Measurements from ENCODE around the gene CCNG1.
"Not testable (repeated sequence)": the region's sequence is repeated elsewhere in the genome, so short reads cannot be mapped to it uniquely, and the experiment has no call there.

CCNG1 gene

DNA sequence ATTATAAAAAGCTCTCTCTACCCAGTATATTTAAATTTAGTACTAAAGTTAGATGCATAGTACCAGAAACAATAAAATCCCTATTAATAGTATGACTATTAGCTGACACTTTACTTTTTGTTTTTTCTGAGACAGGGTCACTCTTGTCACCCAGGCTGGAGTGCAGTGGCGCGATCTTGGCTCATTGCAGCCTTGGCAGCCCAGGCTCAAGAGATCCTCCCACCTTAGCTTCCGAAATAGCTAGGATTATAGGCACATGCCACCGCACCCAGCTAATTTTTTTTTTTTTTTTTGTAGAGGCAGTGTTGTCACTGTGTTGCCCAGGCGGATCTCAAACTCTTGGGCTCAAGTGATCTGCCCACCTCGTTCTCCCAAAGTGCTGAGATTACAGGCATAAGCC is 8.0 kb downstream of the CCNG1 start:
- peaks cover 80% of the 10 kb centered on the region for H3K36me3 ChIP-seq (ENCODE audit: insufficient read depth, insufficient read length, low read length)
- TF ChIP-seq SUZ12 (IDR thresholded peaks at IDR 0.05; ENCODE audit: extremely low read depth, insufficient read depth, insufficient read length) (no peak), ZNF274 (IDR thresholded peaks at IDR 0.05; ENCODE audit: low read depth, low read length) (no peak)
- no peak overlapping the region for H3K4me3 ChIP-seq (ENCODE audit: insufficient read length, low read depth)
- no peaks in the 10 kb centered on the region for H3K9me3 ChIP-seq (ENCODE audit: insufficient read depth, low read length)
- DNase-seq (ENCODE audit: low read depth, low spot score): no peak
- H3K4me1 ChIP-seq (ENCODE audit: insufficient read depth, insufficient read length): no peaks in the 10 kb centered on the region
- no peak overlapping the region for H3K9ac ChIP-seq (ENCODE audit: insufficient read length, low read depth)
- H3K27me3 ChIP-seq (ENCODE audit: insufficient read depth, insufficient read length): peaks cover 2% of the 10 kb centered on the region

DNA sequence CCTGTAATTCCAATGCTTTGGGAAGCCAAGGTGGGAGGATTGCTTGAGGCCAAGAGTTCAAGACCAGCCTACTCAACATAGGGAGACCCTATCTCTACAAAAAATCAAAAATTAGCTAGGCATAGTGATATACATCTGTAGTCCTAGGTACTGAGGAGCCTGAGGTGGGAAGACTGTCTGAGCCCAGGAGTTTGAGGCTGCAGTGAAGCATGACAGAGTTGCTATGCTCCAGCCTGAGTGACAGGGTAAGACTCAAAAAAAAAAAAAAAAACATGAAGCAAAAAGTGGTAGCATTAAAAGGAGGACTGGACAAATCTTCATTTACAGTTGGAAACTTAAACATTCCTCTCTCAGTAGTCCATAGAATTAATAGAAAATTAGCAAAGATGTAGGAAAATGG is 9.8 kb downstream of the CCNG1 start:
- no peaks in the 10 kb centered on the region for H3K4me1 ChIP-seq (ENCODE audit: insufficient read depth, insufficient read length)
- H3K36me3 ChIP-seq (ENCODE audit: insufficient read depth, insufficient read length, low read length): peaks cover 67% of the 10 kb centered on the region
- H3K9me3 ChIP-seq (ENCODE audit: insufficient read depth, low read length): no peaks in the 10 kb centered on the region
- TF ChIP-seq ZNF274 (IDR thresholded peaks at IDR 0.05; ENCODE audit: low read depth, low read length) (no peak), SUZ12 (IDR thresholded peaks at IDR 0.05; ENCODE audit: extremely low read depth, insufficient read depth, insufficient read length) (no peak), YY1 (IDR thresholded peaks at IDR 0.05; ENCODE audit: insufficient read depth, insufficient read length) (no peak)
- DNase-seq (ENCODE audit: low read depth, low spot score): no peak
- H3K9ac ChIP-seq (ENCODE audit: insufficient read length, low read depth): no peak overlapping the region
- no peaks in the 10 kb centered on the region for H3K27me3 ChIP-seq (ENCODE audit: insufficient read depth, insufficient read length)
- no peak overlapping the region for H3K4me3 ChIP-seq (ENCODE audit: insufficient read length, low read depth)

DNA sequence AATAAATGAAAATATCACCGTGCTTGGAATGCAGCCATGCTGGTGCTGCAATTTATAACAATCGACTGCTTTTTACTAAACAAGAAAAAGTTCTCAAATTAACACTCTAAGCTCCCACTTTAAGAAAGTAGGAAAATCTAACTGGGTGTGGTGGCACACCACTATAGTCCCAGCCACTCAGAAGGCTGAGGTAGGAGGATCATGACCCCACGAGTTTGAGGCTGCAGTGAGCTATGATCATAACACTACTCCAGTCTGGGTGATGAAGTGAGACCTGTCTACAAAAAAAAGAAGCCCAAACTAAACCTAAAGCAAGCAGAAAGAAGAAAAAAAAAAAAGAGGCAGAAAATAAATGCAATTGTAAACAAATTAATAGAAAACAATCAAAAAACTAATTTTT is 10.5 kb downstream of the CCNG1 start:
- Histone ChIP-seq H3K9ac (ENCODE audit: insufficient read length, low read depth) (no peak overlapping the region), H3K9me3 (ENCODE audit: insufficient read depth, low read length) (no peaks in the 10 kb centered on the region), H3K36me3 (ENCODE audit: insufficient read depth, insufficient read length, low read length) (peaks cover 61% of the 10 kb centered on the region), H3K4me1 (ENCODE audit: insufficient read depth, insufficient read length) (no peaks in the 10 kb centered on the region), H3K27me3 (ENCODE audit: insufficient read depth, insufficient read length) (no peaks in the 10 kb centered on the region), H3K4me3 (ENCODE audit: insufficient read length, low read depth) (no peak overlapping the region)
- no peak for DNase-seq (ENCODE audit: low read depth, low spot score)
- TF ChIP-seq SUZ12 (IDR thresholded peaks at IDR 0.05; ENCODE audit: extremely low read depth, insufficient read depth, insufficient read length): no peak
- TF ChIP-seq ZNF274 (IDR thresholded peaks at IDR 0.05; ENCODE audit: low read depth, low read length): no peak
- TF ChIP-seq YY1 (IDR thresholded peaks at IDR 0.05; ENCODE audit: insufficient read depth, insufficient read length): no peak

DNA sequence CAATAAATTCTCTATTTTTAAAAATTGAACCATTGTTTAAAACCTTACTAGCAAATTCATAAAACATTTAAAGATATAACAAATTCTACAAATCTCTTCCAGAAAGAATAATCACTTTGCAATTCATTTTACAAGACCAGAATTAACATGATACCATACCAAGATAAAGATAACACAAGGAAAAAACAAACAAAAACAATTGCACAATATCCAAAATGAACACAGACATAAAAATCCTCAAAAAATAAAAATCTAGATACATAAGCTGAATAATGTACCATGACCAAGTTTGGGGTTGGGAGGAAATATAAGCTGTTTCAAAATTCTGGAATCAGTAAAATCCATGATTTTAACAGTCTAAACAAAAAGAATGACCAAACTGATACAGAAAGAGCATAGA is 11.1 kb downstream of the CCNG1 start:
- Histone ChIP-seq H3K4me1 (ENCODE audit: insufficient read depth, insufficient read length) (no peaks in the 10 kb centered on the region), H3K9ac (ENCODE audit: insufficient read length, low read depth) (no peak overlapping the region), H3K4me3 (ENCODE audit: insufficient read length, low read depth) (no peak overlapping the region), H3K27me3 (ENCODE audit: insufficient read depth, insufficient read length) (no peaks in the 10 kb centered on the region), H3K9me3 (ENCODE audit: insufficient read depth, low read length) (no peaks in the 10 kb centered on the region), H3K36me3 (ENCODE audit: insufficient read depth, insufficient read length, low read length) (peaks cover 56% of the 10 kb centered on the region)
- DNase-seq (ENCODE audit: low read depth, low spot score): no peak
- TF ChIP-seq ZNF274 (IDR thresholded peaks at IDR 0.05; ENCODE audit: low read depth, low read length) (no peak), SUZ12 (IDR thresholded peaks at IDR 0.05; ENCODE audit: extremely low read depth, insufficient read depth, insufficient read length) (no peak), YY1 (IDR thresholded peaks at IDR 0.05; ENCODE audit: insufficient read depth, insufficient read length) (no peak)

DNA sequence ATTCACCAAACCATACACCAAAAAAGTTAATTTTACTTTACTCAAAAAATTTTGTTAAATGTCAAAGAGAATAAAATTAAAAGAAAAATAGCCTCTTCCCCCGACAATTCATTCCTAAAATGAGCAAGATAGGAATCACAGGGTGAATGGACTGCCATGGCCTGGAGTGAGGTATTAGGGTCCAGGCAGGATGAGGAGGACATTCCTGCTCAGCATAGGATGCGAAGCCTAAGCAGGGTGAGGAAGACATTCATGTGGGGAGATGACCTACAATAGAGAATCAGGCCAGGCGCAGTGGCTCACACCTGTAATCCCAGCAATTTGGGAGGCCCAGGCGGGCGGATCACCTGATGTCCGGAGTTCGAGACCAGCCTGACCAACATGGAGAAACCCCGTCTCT is 14.1 kb downstream of the CCNG1 start:
- H3K9ac ChIP-seq (ENCODE audit: insufficient read length, low read depth): no peak overlapping the region
- DNase-seq (ENCODE audit: low read depth, low spot score): no peak
- H3K36me3 ChIP-seq (ENCODE audit: insufficient read depth, insufficient read length, low read length): peaks cover 52% of the 10 kb centered on the region
- TF ChIP-seq SUZ12 (IDR thresholded peaks at IDR 0.05; ENCODE audit: extremely low read depth, insufficient read depth, insufficient read length) (no peak), ZNF274 (IDR thresholded peaks at IDR 0.05; ENCODE audit: low read depth, low read length) (no peak), YY1 (IDR thresholded peaks at IDR 0.05; ENCODE audit: insufficient read depth, insufficient read length) (no peak)
- no peaks in the 10 kb centered on the region for H3K27me3 ChIP-seq (ENCODE audit: insufficient read depth, insufficient read length)
- no peaks in the 10 kb centered on the region for H3K9me3 ChIP-seq (ENCODE audit: insufficient read depth, low read length)
- H3K4me1 ChIP-seq (ENCODE audit: insufficient read depth, insufficient read length): no peaks in the 10 kb centered on the region
- no peak overlapping the region for H3K4me3 ChIP-seq (ENCODE audit: insufficient read length, low read depth)

DNA sequence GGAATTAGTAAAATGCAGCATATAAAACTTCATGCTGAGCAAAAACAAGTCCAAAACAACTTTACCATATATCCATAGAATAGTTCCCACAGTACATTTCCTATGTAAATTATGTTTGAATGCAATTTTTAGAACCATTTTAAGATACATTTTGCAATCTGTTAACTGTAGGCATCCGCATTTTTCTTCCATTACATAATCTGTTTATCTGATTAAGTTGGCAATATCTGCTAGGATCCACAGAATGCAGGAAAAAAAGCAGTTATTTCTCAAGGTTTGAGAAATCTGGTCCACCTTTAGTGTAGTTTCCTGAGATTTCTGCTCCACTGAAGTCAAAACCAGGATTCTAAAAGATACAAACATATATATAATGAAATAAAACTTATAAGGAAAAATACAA is 16.3 kb downstream of the CCNG1 start:
- no peaks in the 10 kb centered on the region for H3K9me3 ChIP-seq (ENCODE audit: insufficient read depth, low read length)
- TF ChIP-seq YY1 (IDR thresholded peaks at IDR 0.05; ENCODE audit: insufficient read depth, insufficient read length) (no peak), SUZ12 (IDR thresholded peaks at IDR 0.05; ENCODE audit: extremely low read depth, insufficient read depth, insufficient read length) (no peak), ZNF274 (IDR thresholded peaks at IDR 0.05; ENCODE audit: low read depth, low read length) (no peak)
- no peaks in the 10 kb centered on the region for H3K4me1 ChIP-seq (ENCODE audit: insufficient read depth, insufficient read length)
- no peak overlapping the region for H3K9ac ChIP-seq (ENCODE audit: insufficient read length, low read depth)
- H3K4me3 ChIP-seq (ENCODE audit: insufficient read length, low read depth): no peak overlapping the region
- H3K27me3 ChIP-seq (ENCODE audit: insufficient read depth, insufficient read length): no peaks in the 10 kb centered on the region
- no peak for DNase-seq (ENCODE audit: low read depth, low spot score)
- peaks cover 36% of the 10 kb centered on the region for H3K36me3 ChIP-seq (ENCODE audit: insufficient read depth, insufficient read length, low read length)

DNA sequence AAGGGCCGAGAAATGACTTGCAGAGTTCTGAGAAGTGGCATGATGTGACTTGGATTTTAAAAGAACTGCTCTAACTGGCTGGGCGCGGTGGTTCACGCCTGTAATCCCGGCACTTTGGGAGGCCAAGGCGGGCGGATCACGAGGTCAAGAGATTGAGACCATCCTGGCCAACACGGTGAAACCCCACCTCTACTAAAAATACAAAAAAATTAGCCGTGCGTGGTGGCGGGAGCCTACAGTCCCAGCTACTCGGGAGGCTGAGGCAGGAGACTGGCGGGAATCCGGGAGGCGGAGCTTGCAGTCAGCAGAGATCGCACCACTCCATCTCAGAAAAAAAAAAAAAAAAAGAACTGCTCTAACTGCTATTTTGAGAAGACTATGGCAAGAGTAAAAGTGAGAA is 18.0 kb downstream of the CCNG1 start:
- H3K27me3 ChIP-seq (ENCODE audit: insufficient read depth, insufficient read length); H3K4me3 ChIP-seq (ENCODE audit: insufficient read length, low read depth); H3K9me3 ChIP-seq (ENCODE audit: insufficient read depth, low read length); H3K9ac ChIP-seq (ENCODE audit: insufficient read length, low read depth); H3K4me1 ChIP-seq (ENCODE audit: insufficient read depth, insufficient read length); DNase-seq (ENCODE audit: low read depth, low spot score): not testable (repeated sequence)
- H3K36me3 ChIP-seq (ENCODE audit: insufficient read depth, insufficient read length, low read length): peaks cover 32% of the 10 kb centered on the region

DNA sequence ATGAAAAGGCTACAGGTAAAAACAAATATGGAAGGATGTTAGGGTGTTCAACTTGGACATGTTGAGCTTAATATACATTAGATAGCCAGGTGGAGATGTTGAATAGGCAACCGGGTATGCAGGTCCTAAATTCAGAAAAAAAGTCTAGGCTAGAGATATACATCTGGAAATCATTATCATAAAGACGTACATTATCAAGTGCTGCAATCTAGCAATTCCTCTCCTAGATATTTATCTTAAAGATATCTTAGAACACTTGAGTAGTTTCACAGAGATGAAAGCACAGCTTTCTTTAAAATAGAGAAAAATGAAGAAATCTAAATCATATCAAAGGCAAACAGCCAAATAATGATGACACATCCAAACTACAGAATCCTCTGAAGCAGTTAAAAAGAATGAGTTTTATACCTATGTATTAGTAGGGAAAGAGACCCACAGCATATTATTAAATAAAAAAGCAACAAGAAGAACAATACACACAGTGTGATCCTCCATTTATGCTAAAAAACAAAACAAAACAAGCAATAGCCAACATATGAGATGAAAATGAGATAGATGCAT is 18.7 kb downstream of the CCNG1 start:
- no peaks in the 10 kb centered on the region for H3K9me3 ChIP-seq (ENCODE audit: insufficient read depth, low read length)
- no peaks in the 10 kb centered on the region for H3K4me1 ChIP-seq (ENCODE audit: insufficient read depth, insufficient read length)
- TF ChIP-seq ZNF274 (IDR thresholded peaks at IDR 0.05; ENCODE audit: low read depth, low read length) (no peak), YY1 (IDR thresholded peaks at IDR 0.05; ENCODE audit: insufficient read depth, insufficient read length) (no peak), SUZ12 (IDR thresholded peaks at IDR 0.05; ENCODE audit: extremely low read depth, insufficient read depth, insufficient read length) (no peak)
- H3K36me3 ChIP-seq (ENCODE audit: insufficient read depth, insufficient read length, low read length): peaks cover 32% of the 10 kb centered on the region
- no peaks in the 10 kb centered on the region for H3K27me3 ChIP-seq (ENCODE audit: insufficient read depth, insufficient read length)
- DNase-seq (ENCODE audit: low read depth, low spot score): no peak
- no peak overlapping the region for H3K9ac ChIP-seq (ENCODE audit: insufficient read length, low read depth)
- H3K4me3 ChIP-seq (ENCODE audit: insufficient read length, low read depth): no peak overlapping the region

Data from NT2/D1 (cell line).